Measurements from ENCODE around the gene CD8A.

Gene CD8A

DNA sequence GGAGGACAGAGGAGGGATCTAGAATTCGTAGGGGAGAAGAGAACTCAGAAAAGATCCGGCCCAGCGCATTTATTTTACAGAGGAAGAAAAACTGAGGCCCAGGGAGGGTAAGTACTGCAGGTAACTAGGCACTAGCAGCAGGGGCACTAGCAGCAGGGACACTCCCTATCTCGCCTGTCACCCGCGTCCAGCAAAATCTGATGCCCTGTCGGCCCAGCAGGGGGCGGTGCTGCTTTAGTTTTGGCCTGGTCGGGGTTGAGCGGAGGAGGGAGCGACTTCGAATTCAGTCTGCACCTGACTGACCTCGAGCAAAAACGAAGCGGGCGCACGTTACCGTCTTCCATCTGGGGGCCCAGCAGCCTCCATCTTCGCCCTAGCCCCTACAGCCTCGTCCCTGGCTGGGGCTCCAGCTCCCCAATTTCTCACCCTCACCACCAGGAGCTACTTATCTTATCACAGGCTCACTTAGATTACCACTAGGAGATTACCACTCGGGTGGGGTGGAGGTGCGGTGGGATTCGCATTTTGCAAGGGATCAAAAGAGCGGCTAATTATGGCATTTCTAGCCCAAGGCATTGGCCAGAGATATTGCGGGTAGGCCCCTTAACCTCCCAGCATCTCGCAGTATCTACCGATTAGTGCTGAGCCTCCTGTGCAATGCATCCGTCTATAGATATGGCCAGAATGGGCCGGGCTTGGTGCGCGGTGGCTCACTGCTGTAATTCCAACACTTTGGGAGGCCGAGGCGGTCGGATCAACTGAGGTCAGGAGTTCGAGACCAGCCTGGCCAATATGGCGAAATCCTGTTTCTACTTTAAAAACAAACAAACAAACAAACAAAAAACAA is 17.8 kb upstream of the CD8A start:
- peak; percentile 75 to 92 (median 84) for DNase-seq

DNA sequence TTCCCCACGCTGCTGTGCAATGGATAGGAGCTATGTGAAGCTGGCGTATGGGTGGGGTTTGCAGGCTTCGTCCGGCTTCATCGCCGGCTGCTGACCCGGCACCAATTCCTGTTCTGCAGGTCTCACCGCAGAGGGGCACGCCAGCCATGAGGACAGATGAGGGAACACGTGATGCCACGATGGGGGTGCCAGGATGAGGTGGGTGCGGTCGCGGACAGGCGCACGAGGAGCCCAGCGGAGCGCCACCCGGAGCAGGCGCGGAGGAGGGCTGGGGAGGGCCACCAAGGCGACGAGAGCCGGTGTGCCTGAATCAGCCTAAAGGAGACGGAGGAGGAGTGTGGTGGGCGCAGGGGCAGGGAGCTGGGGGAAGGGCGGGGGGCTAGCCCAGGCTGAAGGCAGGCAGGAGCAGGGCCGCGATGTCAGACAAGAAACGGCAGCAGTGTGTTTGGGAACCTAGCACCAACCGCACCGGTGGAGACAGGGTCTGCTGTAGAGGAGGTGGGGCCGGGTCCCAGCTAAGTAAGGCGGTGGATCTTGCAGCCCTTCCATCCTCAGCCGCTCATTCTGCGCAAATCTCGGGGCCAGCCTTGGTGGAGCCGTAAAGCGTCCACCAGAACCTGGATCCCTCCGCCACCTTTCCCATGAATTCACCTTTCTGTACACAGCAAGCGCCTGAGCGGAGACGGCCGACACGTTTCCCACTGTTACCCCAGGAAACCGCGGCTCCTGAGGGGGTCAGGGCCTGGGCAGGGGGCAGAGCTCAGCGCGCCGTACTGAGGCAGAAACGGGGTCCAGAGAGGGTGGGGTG is 17.0 kb upstream of the CD8A start:
- DNase-seq: peak in 3 of 6 experiments; percentile 9 to 49 (median 35)

GRCh38 chr2:86807133-86807467 is 16.4 kb upstream of the CD8A start:
- DNase-seq: no peak

GRCh38 chr2:86806059-86806857 is 15.5 kb upstream of the CD8A start:
- no peak for DNase-seq

DNA sequence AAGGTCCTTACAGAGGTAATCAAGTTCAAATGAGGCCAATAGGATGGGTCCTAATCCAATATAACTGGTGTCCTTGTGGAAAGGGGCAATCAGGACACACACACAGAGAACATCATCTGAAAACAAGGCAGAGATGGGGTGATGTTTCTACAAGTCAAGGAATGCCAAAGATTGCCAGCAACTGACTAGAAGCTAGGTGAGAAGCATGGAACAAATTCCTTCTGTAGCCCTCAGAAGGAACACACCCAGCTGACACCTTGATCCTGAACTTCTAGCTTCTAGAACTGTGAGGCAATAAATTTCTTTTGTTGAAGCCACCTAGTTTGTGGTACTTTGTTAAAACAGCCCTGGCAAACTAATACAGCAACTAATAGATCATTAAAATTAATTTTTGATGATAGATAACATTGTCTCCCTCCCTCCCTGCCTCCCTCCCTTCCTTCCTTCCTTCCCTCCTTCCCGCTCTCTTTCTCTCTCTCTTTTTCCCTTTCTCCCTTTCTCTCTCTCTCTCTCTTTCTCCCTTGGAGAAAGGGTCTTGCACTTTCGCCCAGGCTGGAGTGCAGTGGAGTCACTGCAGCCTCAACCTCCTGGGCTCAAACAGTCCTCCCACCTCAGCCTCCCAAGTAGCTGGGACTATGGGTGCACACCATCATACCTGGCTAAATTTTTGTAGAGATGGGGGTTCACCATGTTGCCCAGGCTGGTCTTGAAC is 10.3 kb upstream of the CD8A start:
- DNase-seq: no peak

DNA sequence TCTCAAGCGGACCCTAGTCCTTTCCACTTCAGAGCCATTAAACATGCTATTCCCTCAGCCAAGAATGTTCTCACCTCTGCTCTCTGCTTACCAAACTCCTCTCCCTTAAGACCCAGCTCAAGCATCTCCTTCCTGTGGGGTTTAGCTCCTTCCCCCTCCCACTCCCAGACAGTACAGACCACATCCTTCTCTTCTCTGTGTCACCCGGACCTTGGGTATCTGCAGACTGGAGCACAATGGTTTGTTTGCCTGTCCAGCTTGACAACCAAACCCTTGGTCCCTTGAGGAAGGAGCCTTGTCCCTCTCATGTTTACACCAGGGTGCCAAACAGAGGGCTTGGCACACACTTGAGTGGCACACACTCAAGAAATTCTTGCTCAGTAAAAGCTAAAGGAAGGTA is 4.1 kb upstream of the CD8A start:
- no peak for DNase-seq

- DNase-seq: no peak
These were observed 3.0 kb upstream of the CD8A start for GRCh38 chr2:86793752-86794151.

DNA sequence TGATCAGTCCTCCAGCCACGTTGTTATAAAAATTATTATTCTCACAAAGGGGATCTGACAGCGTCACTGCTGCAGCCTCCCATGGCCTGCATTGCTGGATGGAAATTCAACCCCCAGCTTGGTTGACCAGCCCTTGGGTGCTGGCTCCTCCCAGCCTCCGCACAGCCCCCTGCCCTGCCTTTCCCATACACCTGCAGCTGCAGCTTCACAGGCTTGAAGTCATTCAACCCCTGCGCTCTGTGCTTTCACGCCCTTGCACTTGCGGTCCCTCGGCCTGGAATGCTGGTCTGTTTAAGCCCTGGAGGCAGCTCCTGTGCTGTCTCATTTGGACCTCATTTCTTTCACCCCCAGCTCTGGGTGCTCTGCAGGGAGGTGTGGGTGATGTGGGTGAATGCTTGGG is 860 bp upstream of the CD8A start:
- DNase-seq: no peak

GRCh38 chr2:86790134-86790675 is 508 bp downstream of the CD8A start:
- peak in 1 of 6 experiments; percentile 17 for DNase-seq

DNA sequence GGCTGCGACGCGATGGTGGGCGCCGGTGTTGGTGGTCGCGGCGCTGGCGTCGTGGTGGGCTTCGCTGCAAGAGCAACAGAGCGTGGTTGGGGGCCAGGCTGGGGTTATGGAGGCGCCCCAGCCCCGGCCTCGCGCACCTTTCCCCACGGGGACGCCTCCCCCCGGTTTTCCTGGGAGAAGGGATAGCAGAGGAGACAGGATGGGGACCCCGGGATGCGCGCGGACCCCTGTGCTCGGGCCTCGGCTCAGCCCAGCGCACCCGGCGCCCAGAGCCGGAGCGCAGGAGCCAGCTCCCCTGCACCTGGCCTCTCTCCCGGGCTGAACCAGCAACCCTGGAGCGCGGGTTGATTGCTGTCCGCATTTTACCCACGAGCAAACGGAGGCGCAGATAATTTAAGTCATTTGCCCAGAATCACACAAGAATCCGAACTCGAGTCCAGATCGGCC is 1.0 kb downstream of the CD8A start:
- no peak for DNase-seq

DNA sequence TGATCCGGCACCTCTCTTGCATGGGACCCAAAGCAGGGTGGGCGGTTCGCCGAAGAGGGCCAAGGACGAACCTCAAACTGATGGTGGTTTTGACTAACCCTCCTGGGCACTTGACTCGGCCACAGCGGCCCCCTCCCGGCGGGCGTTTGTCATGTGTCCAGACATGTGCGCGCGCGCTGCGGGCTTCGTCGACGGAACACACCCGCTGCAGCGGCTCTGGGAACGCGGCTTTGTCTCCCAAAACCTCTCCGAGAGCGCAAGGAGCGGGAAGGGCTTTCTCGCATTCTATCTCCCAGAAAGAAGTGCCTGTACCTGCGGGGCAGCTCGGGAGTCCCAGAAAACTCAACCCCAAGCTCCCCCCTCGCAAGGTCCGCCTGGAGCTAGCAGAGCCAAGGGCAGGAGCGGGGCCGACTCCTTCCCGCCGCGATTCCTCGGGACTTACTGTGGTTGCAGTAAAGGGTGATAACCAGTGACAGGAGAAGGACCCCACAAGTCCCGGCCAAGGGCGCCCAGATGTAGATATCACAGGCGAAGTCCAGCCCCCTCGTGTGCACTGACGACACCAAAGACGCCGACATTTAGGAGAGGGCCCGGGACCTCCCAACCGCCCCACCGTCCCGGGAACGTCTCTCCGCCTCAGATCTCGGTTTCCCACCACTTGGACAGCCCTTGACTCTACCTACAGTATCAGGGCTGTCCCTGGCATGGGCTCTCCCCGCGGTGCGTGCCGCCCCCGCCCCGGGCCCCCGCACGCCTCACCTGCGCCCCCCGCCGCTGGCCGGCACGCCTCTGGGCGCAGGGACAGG is 1.6 kb downstream of the CD8A start:
- DNase-seq: no peak

- no peak for DNase-seq
These were observed 2.5 kb downstream of the CD8A start for GRCh38 chr2:86788165-86788564.

- DNase-seq: no peak
These were observed 3.0 kb downstream of the CD8A start for GRCh38 chr2:86787736-86788135.

DNA sequence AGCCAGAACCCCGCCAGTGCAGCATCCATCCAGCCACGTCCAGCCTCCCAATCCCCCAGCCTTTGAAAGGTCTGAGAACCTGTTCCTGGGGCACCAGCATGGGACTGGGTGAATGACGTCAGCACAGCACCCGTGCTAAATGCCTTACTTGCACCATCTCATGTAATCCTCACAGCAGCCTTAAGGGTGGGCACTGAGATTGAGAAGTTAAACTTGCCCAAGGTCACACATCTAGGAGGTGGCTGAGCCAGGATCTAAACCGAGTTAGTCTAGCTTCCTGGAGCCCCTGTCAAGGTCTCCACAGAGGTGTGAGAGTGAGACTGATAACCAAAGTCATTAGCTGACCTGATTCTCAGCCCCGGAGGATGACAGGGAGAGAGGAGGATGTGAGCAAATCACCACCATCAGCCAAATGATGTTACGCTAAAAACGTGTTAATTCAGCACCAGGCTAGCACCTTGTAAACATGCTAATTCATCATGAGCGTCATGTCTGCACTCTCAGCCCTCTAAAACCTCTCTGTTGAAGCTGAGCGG is 4.6 kb downstream of the CD8A start:
- no peak for DNase-seq

GRCh38 chr2:86785456-86785855 is 5.3 kb downstream of the CD8A start:
- DNase-seq: no peak

GRCh38 chr2:86783615-86784339 is 6.9 kb downstream of the CD8A start:
- DNase-seq: no peak

DNA sequence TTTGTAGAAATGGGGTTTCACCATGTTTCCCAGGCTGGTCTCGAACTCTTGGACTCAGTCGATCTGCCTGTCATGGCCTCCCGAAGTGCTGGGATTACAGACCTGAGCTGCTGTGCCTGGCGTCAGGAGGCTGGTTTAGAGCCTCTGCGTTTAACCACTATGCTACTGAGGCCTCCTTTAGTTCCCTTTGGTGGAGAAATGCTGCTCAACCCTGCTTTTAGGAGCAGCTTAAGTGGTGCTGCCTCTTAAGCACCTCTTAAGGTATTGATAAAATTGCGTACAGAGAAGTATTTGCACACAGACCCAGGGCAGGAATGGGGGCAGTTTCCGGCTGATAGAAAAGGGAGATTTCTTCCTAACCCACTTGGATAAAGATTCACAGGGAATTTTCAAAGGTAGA is 8.0 kb downstream of the CD8A start:
- DNase-seq: no peak

DNA sequence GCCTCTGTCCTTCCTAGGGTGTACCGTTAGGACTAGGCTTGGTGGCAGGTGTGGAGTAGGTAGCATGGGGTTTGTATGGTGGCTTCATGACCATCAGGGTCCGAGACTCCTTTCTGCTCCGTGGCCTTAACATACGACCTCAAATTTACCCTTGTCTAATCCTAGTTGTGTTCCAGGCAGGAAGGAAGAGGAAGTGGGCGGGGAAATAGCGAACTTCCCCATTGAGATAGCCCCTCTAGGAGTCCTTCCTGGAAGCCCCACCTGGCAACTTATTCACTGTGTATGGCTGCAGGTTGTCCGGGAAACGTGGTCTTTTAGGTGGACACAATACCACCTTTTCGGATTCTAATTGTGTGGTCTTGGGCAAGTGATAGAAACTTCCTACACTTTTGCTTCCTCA is 9.3 kb downstream of the CD8A start:
- no peak for DNase-seq

DNA sequence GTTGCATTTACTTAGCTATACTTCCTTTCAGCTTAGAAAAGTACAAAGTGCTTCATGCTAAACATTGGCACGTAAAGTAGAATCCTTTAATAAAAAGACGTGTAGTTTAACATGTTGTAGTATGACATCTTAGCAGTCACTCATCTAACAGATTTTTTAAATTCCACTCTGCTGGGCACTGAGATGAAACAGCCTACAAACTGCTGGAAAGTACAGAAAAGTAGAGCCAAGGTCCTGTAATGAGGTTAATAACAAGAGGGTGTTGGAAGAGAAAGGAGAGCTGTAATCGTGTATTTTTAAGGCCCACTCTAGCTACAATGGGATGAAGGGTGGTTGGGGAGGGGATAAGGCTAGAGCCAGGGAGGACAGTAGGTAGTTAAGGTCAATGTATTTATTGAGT is 10.7 kb downstream of the CD8A start:
- no peak for DNase-seq

GRCh38 chr2:86778957-86779356 is 11.8 kb downstream of the CD8A start:
- DNase-seq: no peak

DNA sequence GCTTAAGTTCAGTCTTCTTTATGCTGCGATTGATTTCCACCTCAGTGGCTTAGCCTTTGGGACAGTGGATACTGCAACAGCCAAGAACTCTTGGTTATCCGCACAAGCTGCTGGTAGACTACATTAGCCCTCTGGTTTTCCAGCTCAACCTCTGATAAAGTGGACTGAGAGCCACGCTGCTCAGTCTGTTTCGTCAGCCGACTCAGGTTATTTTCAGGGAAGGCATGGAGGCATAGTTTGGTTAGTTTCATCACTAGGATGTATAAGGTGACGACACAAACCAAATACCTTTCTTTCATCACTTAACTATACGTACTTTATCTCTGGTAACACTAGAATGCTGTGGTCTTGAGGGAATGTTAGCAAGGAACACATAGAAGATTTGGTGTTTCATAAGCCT is 14.2 kb downstream of the CD8A start:
- no peak for DNase-seq

Data from stimulated activated naive CD4-positive, alpha-beta T cell (primary cell).